ENCODE measurements around the gene OTUB1. TPM values are rescaled to one million over a fixed set of nuclear protein-coding genes. Genes with fewer than 3 reads are reported as not detected.

The OTUB1 gene
- total and polyA plus RNA-seq, 9 of the 15 experiments (the other 6 are each of a cell fraction or from before 2014, with no cell fraction given), result 29.5 to 134 (median 66.1) TPM

DNA sequence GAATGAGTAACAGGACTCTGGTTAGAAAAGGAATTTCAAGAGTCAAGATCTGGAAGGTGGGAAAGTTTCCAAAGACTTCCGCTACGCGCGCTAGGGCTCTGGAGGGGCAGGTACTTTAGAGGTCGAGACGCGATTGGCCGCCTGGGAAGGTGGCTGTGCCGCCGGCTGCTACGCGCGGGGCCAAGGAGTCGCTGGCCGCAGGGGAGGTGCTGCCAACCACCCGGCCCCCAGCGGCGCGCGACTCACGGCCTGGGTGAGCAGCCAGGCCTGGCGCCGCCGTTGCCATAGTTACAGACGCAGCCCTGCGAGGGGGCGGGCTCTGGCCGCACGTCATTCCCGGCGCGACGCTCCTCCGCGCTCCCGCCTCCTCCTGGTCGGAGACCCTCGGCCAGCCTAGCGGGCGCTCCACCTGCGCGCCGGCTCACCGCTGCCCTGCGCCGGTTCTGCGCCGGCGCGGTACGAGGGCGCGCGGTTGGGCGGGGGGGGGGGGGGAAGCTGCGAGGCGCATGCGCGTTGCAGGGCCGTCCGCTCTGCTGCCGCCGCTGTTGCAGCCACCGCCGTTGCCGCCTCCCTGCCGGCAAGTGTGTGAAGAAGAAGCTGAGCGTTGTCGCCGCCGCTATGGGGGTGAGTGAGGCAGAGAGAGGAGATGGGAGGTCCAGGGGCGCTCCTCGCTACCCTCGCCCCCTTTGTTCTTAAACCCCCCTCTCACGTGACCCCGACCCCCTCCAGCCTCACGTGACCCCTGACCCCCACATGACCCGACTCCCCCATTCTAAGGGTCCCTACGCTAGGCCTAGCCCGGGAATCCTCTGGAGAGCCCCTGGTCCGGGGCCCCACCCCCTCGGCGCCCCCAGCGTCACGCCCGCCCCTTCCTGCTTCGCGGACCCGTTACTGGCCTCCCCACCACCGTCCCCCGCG is 47.5 kb upstream of the OTUB1 start, which contains the start of gene NAA40 (continued):
- TF ChIP-seq SREBF2 (CRISPR knock-in tag; IDR thresholded peaks at IDR 0.05) (peak; percentile 77; the same call in 1 of the 2 replicates), L3MBTL2 (IDR thresholded peaks at IDR 0.05) (peak; percentile 78), FOXJ2 (tag; IDR thresholded peaks at IDR 0.05) (no peak), HMGN3 (IDR thresholded peaks at IDR 0.05; ENCODE audit: borderline replicate concordance, extremely low read depth, insufficient read length, low read depth, low read length) (peak; percentile 73), CREM (IDR thresholded peaks at IDR 0.05; ENCODE audit: low read depth) (peak; percentile 99), ZKSCAN1 (IDR thresholded peaks at IDR 0.05; ENCODE audit: low read depth, low read length) (peak; percentile 74; the same call in 1 of the 2 replicates), ATF7 (IDR thresholded peaks at IDR 0.05) (peak; percentile 81), SIN3A (IDR thresholded peaks at IDR 0.05; ENCODE audit: borderline replicate concordance in 2 of 2, control insufficient read depth in 1 of 2, low read depth in 2 of 2, low read length in 2 of 2) (peak; percentile 97 to 98), KAT2B (IDR thresholded peaks at IDR 0.05; ENCODE audit: low read depth, low read length) (no peak), XRCC3 (IDR thresholded peaks at IDR 0.05) (no peak), ZC3H11A (IDR thresholded peaks at IDR 0.05; ENCODE audit: low read depth, low read length) (no peak), CTBP1 (IDR thresholded peaks at IDR 0.05; ENCODE audit: borderline replicate concordance) (peak; percentile 88)
- TF ChIP-seq, protein P1, sequence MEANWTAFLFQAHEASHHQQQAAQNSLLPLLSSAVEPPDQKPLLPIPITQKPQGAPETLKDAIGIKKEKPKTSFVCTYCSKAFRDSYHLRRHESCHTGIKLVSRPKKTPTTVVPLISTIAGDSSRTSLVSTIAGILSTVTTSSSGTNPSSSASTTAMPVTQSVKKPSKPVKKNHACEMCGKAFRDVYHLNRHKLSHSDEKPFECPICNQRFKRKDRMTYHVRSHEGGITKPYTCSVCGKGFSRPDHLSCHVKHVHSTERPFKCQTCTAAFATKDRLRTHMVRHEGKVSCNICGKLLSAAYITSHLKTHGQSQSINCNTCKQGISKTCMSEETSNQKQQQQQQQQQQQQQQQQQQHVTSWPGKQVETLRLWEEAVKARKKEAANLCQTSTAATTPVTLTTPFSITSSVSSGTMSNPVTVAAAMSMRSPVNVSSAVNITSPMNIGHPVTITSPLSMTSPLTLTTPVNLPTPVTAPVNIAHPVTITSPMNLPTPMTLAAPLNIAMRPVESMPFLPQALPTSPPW (CRISPR knock-in tag; IDR thresholded peaks at IDR 0.05), result peak; percentile 100
- TF ChIP-seq, protein P2, sequence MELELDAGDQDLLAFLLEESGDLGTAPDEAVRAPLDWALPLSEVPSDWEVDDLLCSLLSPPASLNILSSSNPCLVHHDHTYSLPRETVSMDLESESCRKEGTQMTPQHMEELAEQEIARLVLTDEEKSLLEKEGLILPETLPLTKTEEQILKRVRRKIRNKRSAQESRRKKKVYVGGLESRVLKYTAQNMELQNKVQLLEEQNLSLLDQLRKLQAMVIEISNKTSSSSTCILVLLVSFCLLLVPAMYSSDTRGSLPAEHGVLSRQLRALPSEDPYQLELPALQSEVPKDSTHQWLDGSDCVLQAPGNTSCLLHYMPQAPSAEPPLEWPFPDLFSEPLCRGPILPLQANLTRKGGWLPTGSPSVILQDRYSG (tag; conservative IDR thresholded peaks at IDR 0.05; ENCODE audit: low read depth), result no peak
- TF ChIP-seq, protein P3, sequence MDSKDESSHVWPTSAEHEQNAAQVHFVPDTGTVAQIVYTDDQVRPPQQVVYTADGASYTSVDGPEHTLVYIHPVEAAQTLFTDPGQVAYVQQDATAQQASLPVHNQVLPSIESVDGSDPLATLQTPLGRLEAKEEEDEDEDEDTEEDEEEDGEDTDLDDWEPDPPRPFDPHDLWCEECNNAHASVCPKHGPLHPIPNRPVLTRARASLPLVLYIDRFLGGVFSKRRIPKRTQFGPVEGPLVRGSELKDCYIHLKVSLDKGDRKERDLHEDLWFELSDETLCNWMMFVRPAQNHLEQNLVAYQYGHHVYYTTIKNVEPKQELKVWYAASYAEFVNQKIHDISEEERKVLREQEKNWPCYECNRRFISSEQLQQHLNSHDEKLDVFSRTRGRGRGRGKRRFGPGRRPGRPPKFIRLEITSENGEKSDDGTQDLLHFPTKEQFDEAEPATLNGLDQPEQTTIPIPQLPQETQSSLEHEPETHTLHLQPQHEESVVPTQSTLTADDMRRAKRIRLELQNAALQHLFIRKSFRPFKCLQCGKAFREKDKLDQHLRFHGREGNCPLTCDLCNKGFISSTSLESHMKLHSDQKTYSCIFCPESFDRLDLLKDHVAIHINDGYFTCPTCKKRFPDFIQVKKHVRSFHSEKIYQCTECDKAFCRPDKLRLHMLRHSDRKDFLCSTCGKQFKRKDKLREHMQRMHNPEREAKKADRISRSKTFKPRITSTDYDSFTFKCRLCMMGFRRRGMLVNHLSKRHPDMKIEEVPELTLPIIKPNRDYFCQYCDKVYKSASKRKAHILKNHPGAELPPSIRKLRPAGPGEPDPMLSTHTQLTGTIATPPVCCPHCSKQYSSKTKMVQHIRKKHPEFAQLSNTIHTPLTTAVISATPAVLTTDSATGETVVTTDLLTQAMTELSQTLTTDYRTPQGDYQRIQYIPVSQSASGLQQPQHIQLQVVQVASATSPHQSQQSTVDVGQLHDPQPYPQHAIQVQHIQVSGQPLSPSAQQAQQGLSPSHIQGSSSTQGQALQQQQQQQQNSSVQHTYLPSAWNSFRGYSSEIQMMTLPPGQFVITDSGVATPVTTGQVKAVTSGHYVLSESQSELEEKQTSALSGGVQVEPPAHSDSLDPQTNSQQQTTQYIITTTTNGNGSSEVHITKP (IDR thresholded peaks at IDR 0.05; ENCODE audit: partially characterized antibody), result no peak
- TF ChIP-seq, protein P4, sequence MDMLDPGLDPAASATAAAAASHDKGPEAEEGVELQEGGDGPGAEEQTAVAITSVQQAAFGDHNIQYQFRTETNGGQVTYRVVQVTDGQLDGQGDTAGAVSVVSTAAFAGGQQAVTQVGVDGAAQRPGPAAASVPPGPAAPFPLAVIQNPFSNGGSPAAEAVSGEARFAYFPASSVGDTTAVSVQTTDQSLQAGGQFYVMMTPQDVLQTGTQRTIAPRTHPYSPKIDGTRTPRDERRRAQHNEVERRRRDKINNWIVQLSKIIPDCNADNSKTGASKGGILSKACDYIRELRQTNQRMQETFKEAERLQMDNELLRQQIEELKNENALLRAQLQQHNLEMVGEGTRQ (CRISPR knock-in tag; IDR thresholded peaks at IDR 0.05), result peak; percentile 75
- TF ChIP-seq, protein P5, sequence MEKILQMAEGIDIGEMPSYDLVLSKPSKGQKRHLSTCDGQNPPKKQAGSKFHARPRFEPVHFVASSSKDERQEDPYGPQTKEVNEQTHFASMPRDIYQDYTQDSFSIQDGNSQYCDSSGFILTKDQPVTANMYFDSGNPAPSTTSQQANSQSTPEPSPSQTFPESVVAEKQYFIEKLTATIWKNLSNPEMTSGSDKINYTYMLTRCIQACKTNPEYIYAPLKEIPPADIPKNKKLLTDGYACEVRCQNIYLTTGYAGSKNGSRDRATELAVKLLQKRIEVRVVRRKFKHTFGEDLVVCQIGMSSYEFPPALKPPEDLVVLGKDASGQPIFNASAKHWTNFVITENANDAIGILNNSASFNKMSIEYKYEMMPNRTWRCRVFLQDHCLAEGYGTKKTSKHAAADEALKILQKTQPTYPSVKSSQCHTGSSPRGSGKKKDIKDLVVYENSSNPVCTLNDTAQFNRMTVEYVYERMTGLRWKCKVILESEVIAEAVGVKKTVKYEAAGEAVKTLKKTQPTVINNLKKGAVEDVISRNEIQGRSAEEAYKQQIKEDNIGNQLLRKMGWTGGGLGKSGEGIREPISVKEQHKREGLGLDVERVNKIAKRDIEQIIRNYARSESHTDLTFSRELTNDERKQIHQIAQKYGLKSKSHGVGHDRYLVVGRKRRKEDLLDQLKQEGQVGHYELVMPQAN (IDR thresholded peaks at IDR 0.05; ENCODE audit: borderline replicate concordance), result peak; percentile 90; the same call in 1 of the 2 replicates

Measured in K562 (cell line).